WTC11 (cell line): Measurements from ENCODE around the gene EN2. TPM values are rescaled to one million over a fixed set of nuclear protein-coding genes. Genes with fewer than 3 reads are reported as not detected.

Source experiments
- ATAC-seq: fragments of 200-7000 bp; cut with Tn5 transposase; 2 replicates; pipeline ENCODE4 v1.10.0; 2021; ENCODE audit warnings: mild to moderate bottlenecking, moderate library complexity
- CTCF ChIA-PET: fragments of 300-600 bp; sonication (Branson Sonifier 250); formaldehyde crosslinking; loops from one replicate; lab custom pipeline; 2021; ENCODE audit warnings: antibody characterized with exemption; lab: Charles Lee
- POLR2A ChIA-PET: fragments of 350-600 bp; sonication (Branson Sonifier 250); formaldehyde crosslinking; loops from one replicate; lab custom pipeline; 2021; ENCODE audit warnings: antibody characterized with exemption; lab: Charles Lee
- DNase-seq: peaks from one replicate; pipeline ENCODE4 v3.0.0; 2021; ENCODE audit warnings: low spot score
- H3K27ac Mint-ChIP-seq: 2 replicates; pipeline ENCODE4 v1.8.0; 2021; ENCODE audit warnings: mixed read lengths
- H3K27me3 Mint-ChIP-seq: 2 replicates; pipeline ENCODE4 v1.8.0; 2021; ENCODE audit warnings: low read depth, mild to moderate bottlenecking, moderate library complexity, mixed read lengths
- H3K36me3 Mint-ChIP-seq: 2 replicates; pipeline ENCODE4 v1.8.0; 2021; ENCODE audit warnings: mixed read lengths
- H3K4me1 Mint-ChIP-seq: 2 replicates; pipeline ENCODE4 v1.8.0; 2022; ENCODE audit warnings: mixed read lengths
- H3K4me3 Mint-ChIP-seq: 2 replicates; pipeline ENCODE4 v1.8.0; 2021; ENCODE audit warnings: mild to moderate bottlenecking, moderate library complexity, mixed read lengths
- H3K9me3 Mint-ChIP-seq: 2 replicates; pipeline ENCODE4 v1.8.0; 2021; ENCODE audit warnings: mixed read lengths
- FOXJ3 ChIP-seq: sonication (generic); formaldehyde crosslinking; IDR thresholded peaks from 2 replicates; pipeline ENCODE4 v1.9.0; 2021; ENCODE audit warnings: missing genetic modification reagents, mild to moderate bottlenecking, borderline replicate concordance
- MXD4 ChIP-seq: fragments of 250-450 bp; sonication (Bioruptor Pico); IDR thresholded peaks from 2 replicates; pipeline ENCODE4 v1.8.0; 2021; ENCODE audit warnings: mild to moderate bottlenecking, moderate library complexity, borderline replicate concordance
- NR3C1 ChIP-seq: sonication (generic); formaldehyde crosslinking; conservative IDR thresholded peaks from 2 replicates; pipeline ENCODE4 v1.8.1; 2023; ENCODE audit warnings: low read depth, mild to moderate bottlenecking, missing genetic modification reagents
- PRDM15 ChIP-seq: sonication (generic); formaldehyde crosslinking; IDR thresholded peaks from 2 replicates; pipeline ENCODE4 v1.8.0; 2022; ENCODE audit warnings: missing genetic modification reagents
- RELA ChIP-seq: sonication (generic); formaldehyde crosslinking; IDR thresholded peaks from 2 replicates; pipeline ENCODE4 v1.8.1; 2022; ENCODE audit warnings: missing genetic modification reagents, mild to moderate bottlenecking, borderline replicate concordance
- SMAD4 ChIP-seq: sonication (generic); formaldehyde crosslinking; IDR thresholded peaks from 2 replicates; pipeline ENCODE4 v1.8.0; 2022; ENCODE audit warnings: mild to moderate bottlenecking, missing genetic modification reagents
- TEAD4 ChIP-seq: sonication (generic); formaldehyde crosslinking; IDR thresholded peaks from 2 replicates; pipeline ENCODE4 v1.8.0; 2022; ENCODE audit warnings: mild to moderate bottlenecking, missing genetic modification reagents
- TP53 ChIP-seq: sonication (generic); formaldehyde crosslinking; IDR thresholded peaks from 2 replicates; pipeline ENCODE4 v1.8.1; 2023; ENCODE audit warnings: mild to moderate bottlenecking, missing genetic modification reagents
- ZBTB21 ChIP-seq: sonication (generic); formaldehyde crosslinking; IDR thresholded peaks from 2 replicates; pipeline ENCODE4 v1.8.1; 2023; ENCODE audit warnings: mild to moderate bottlenecking, missing genetic modification reagents, borderline replicate concordance
- ZNF232 ChIP-seq: sonication (generic); formaldehyde crosslinking; IDR thresholded peaks from 2 replicates; pipeline ENCODE4 v1.8.0; 2022; ENCODE audit warnings: mild to moderate bottlenecking, missing genetic modification reagents
- ZNF281 ChIP-seq: sonication (generic); formaldehyde crosslinking; IDR thresholded peaks from 2 replicates; pipeline ENCODE4 v1.8.0; 2023; ENCODE audit warnings: mild to moderate bottlenecking, missing genetic modification reagents
- ZNF317 ChIP-seq: sonication (generic); formaldehyde crosslinking; IDR thresholded peaks from 2 replicates; pipeline ENCODE4 v1.8.1; 2023; ENCODE audit warnings: low read depth, mild to moderate bottlenecking, moderate library complexity, missing genetic modification reagents, borderline replicate concordance
- ZNF396 ChIP-seq: fragments of 250-450 bp; sonication (Bioruptor Pico); IDR thresholded peaks from 2 replicates; pipeline ENCODE4 v1.8.0; 2021; ENCODE audit warnings: mild to moderate bottlenecking, moderate library complexity, borderline replicate concordance
- ZNF423 ChIP-seq: fragments of 250-450 bp; sonication (Bioruptor Pico); IDR thresholded peaks from 2 replicates; pipeline ENCODE4 v2.1.2; 2022; ENCODE audit warnings: mild to moderate bottlenecking, moderate library complexity
- ZNF671 ChIP-seq: fragments of 250-450 bp; sonication (Bioruptor Pico); IDR thresholded peaks from 2 replicates; pipeline ENCODE4 v1.8.0; 2021; ENCODE audit warnings: mild to moderate bottlenecking
- total RNA-seq: library from RNA; stranded (reverse); gene quantifications from 3 replicates; pipeline ENCODE4 v1.2.3, GENCODE V29; 2021
- TF ChIP-seq, protein P1 (sequence below): sonication (generic); formaldehyde crosslinking; IDR thresholded peaks from 2 replicates; pipeline ENCODE4 v1.8.0; 2023; ENCODE audit warnings: missing genetic modification reagents, mild to moderate bottlenecking, borderline replicate concordance
- TF ChIP-seq, protein P2 (sequence below): fragments of 250-450 bp; sonication (Bioruptor Pico); IDR thresholded peaks from 2 replicates; pipeline ENCODE4 v2.1.2; 2022; ENCODE audit warnings: mild to moderate bottlenecking, moderate library complexity
- TF ChIP-seq, protein P3 (sequence below): fragments of 250-450 bp; sonication (Bioruptor Pico); IDR thresholded peaks from 2 replicates; pipeline ENCODE4 v1.9.0; 2021; ENCODE audit warnings: mild to moderate bottlenecking

EN2 gene
- total RNA-seq, 1 experiment from 2014 or later, result not detected

DNA sequence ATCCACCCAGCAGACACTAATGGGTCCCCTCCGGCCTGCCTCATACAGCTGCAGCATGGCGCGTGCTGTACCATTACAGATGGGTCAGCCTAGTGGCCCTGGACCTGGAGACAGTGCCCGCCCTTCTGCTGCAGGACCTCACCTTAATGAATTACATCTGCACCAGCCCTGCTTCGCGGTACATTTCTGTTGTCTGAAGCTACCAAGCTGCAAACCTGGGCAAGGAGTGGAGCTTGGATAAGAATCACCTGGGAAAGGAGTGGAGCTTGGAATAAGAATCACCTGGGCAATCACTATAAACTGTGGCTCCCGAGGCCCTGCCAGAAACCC is 33.0 kb upstream of the EN2 start (continued):
- TF ChIP-seq, protein P1, sequence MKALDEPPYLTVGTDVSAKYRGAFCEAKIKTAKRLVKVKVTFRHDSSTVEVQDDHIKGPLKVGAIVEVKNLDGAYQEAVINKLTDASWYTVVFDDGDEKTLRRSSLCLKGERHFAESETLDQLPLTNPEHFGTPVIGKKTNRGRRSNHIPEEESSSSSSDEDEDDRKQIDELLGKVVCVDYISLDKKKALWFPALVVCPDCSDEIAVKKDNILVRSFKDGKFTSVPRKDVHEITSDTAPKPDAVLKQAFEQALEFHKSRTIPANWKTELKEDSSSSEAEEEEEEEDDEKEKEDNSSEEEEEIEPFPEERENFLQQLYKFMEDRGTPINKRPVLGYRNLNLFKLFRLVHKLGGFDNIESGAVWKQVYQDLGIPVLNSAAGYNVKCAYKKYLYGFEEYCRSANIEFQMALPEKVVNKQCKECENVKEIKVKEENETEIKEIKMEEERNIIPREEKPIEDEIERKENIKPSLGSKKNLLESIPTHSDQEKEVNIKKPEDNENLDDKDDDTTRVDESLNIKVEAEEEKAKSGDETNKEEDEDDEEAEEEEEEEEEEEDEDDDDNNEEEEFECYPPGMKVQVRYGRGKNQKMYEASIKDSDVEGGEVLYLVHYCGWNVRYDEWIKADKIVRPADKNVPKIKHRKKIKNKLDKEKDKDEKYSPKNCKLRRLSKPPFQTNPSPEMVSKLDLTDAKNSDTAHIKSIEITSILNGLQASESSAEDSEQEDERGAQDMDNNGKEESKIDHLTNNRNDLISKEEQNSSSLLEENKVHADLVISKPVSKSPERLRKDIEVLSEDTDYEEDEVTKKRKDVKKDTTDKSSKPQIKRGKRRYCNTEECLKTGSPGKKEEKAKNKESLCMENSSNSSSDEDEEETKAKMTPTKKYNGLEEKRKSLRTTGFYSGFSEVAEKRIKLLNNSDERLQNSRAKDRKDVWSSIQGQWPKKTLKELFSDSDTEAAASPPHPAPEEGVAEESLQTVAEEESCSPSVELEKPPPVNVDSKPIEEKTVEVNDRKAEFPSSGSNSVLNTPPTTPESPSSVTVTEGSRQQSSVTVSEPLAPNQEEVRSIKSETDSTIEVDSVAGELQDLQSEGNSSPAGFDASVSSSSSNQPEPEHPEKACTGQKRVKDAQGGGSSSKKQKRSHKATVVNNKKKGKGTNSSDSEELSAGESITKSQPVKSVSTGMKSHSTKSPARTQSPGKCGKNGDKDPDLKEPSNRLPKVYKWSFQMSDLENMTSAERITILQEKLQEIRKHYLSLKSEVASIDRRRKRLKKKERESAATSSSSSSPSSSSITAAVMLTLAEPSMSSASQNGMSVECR (CRISPR knock-in tag), result no peak
- TF ChIP-seq TEAD4, result no peak
- TF ChIP-seq, all 79 proteins: peak for 0

DNA sequence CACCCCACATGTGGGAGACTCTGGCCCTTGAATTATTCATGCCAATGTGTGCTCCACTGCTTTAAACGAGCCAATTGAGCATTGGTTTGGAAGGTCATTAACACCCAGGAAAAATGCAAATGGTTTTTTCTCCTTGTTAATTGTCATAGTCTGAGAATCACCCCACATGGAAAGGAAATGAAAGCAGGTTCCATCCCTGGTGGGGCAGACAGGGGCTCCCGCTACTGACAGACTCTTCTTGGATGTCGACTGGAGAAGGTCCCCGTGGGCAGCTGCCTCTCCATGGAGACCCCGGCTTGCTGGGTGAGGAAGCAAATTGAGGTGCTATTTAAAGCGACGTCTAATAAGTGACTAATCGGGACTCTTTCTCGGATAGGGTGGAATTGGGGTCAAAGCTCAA is 32.0 kb upstream of the EN2 start:
- H3K4me3 Mint-ChIP-seq, result no peak overlapping the region
- ChIA-PET POLR2A (no interaction called here), CTCF (interaction anchor here (2.5 kb wide), 1 partner anchor 173 kb away, joined by 7 read pairs; no protein-coding TSS in a partner anchor)
- no peak for DNase-seq
- TF ChIP-seq MXD4, result no peak
- no peak for TF ChIP-seq TEAD4
- no peak for TF ChIP-seq ZNF671 (CRISPR knock-in tag)
- TF ChIP-seq, protein P2, sequence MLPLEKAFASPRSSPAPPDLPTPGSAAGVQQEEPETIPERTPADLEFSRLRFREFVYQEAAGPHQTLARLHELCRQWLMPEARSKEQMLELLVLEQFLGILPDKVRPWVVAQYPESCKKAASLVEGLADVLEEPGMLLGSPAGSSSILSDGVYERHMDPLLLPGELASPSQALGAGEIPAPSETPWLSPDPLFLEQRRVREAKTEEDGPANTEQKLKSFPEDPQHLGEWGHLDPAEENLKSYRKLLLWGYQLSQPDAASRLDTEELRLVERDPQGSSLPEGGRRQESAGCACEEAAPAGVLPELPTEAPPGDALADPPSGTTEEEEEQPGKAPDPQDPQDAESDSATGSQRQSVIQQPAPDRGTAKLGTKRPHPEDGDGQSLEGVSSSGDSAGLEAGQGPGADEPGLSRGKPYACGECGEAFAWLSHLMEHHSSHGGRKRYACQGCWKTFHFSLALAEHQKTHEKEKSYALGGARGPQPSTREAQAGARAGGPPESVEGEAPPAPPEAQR (CRISPR knock-in tag), result no peak
- no peak for TF ChIP-seq ZNF423 (CRISPR knock-in tag)
- no peak for TF ChIP-seq ZBTB21 (CRISPR knock-in tag)
- TF ChIP-seq ZNF317 (CRISPR knock-in tag), result no peak
- TF ChIP-seq RELA, result no peak
- no peak for TF ChIP-seq FOXJ3 (CRISPR knock-in tag)
- TF ChIP-seq, all 79 proteins: peak for 0
- H3K4me1 Mint-ChIP-seq, result no peaks in the 10 kb centered on the region
- H3K27me3 Mint-ChIP-seq, result peaks cover 3% of the 10 kb centered on the region
- no peaks in the 10 kb centered on the region for H3K36me3 Mint-ChIP-seq
- ATAC-seq, result no peak
- H3K27ac Mint-ChIP-seq, result no peak overlapping the region
- H3K9me3 Mint-ChIP-seq, result no peaks in the 10 kb centered on the region

DNA sequence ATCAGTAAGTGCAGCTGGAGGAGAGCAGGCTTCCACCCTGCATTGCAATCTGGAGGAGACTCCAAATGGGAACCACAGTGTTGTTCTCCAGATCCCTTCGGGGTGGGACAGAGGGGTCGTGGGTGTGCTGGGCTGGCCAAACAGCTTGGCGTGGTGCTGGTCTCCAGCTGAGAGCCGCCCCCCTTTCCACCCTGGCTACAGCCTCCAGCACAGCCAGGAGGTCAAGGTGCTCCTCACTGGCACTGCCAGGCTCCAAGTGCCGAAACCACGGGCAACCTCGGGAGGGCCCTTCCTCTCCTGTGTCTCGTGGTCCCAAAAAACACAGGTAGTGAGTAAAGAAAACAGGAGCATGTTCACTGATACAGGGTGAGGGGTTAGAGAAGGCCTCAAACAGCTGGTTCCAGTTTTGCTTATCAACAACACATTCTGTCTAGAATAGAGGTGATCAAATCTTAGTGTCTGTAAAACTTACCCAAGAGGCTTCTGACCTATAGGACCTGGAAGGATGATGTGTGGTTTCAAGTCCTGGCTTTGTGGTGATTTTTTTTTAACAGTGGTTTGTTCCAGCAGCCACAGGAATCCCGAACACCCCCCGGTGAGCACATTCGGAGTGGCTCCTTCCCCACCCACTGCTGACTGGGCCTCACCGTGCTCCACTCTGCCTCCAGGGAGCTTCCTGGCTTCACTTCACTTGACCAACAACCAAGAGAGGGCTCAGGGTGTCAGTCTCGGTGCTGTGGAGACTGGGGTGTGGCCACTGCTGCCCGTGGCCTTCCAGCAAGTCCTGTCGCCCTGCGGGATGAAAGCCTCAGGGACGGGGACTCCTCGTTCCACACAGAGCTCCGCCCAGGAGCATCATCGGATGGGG is 31.2 kb upstream of the EN2 start:
- ChIA-PET POLR2A (no interaction called here), CTCF (interaction anchor here (2.5 kb wide), 1 partner anchor 172 kb away, joined by 7 read pairs; no protein-coding TSS in a partner anchor)
- peaks cover 4% of the 10 kb centered on the region for H3K27me3 Mint-ChIP-seq
- DNase-seq, result no peak
- H3K4me3 Mint-ChIP-seq, result no peak overlapping the region
- H3K4me1 Mint-ChIP-seq, result no peaks in the 10 kb centered on the region
- ATAC-seq, result no peak
- no peak overlapping the region for H3K27ac Mint-ChIP-seq
- H3K36me3 Mint-ChIP-seq, result no peaks in the 10 kb centered on the region
- H3K9me3 Mint-ChIP-seq, result no peaks in the 10 kb centered on the region
- no peak for TF ChIP-seq ZNF396 (CRISPR knock-in tag)
- no peak for TF ChIP-seq NR3C1 (CRISPR knock-in tag)
- no peak for TF ChIP-seq PRDM15
- no peak for TF ChIP-seq ZNF281
- no peak for TF ChIP-seq ZNF232
- no peak for TF ChIP-seq SMAD4 (CRISPR knock-in tag)
- TF ChIP-seq TP53 (CRISPR knock-in tag), result no peak
- TF ChIP-seq, protein P3, sequence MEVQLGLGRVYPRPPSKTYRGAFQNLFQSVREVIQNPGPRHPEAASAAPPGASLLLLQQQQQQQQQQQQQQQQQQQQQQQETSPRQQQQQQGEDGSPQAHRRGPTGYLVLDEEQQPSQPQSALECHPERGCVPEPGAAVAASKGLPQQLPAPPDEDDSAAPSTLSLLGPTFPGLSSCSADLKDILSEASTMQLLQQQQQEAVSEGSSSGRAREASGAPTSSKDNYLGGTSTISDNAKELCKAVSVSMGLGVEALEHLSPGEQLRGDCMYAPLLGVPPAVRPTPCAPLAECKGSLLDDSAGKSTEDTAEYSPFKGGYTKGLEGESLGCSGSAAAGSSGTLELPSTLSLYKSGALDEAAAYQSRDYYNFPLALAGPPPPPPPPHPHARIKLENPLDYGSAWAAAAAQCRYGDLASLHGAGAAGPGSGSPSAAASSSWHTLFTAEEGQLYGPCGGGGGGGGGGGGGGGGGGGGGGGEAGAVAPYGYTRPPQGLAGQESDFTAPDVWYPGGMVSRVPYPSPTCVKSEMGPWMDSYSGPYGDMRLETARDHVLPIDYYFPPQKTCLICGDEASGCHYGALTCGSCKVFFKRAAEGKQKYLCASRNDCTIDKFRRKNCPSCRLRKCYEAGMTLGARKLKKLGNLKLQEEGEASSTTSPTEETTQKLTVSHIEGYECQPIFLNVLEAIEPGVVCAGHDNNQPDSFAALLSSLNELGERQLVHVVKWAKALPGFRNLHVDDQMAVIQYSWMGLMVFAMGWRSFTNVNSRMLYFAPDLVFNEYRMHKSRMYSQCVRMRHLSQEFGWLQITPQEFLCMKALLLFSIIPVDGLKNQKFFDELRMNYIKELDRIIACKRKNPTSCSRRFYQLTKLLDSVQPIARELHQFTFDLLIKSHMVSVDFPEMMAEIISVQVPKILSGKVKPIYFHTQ, result no peak
